ENCODE data around the gene TNNI2. TPM values are rescaled to one million over a fixed set of nuclear protein-coding genes. Genes with fewer than 3 reads are reported as not detected.
"Not testable (repeated sequence)": the region's sequence is repeated elsewhere in the genome, so short reads cannot be mapped to it uniquely, and the experiment has no call there.

TNNI2 gene
- total RNA-seq, 1 donor from 2014 or later: 1.1 TPM

GRCh38 chr11:1870721-1871466 lies 32.1 kb downstream of the TNNI2 start:
- DNase-seq (ENCODE audit: extremely low spot score, unreplicated experiment): no peak
- H3K9me3 Mint-ChIP-seq (ENCODE audit: unreplicated experiment): no peaks in the 10 kb centered on the region
- peak overlapping the region; percentile 76 for H3K27ac Mint-ChIP-seq (ENCODE audit: unreplicated experiment)
- no peaks in the 10 kb centered on the region for H3K27me3 Mint-ChIP-seq (ENCODE audit: unreplicated experiment)
- H3K36me3 Mint-ChIP-seq (ENCODE audit: unreplicated experiment): no peaks in the 10 kb centered on the region
- TF ChIP-seq CTCF (IDR thresholded peaks at IDR 0.05): no peak
- peaks cover 73% of the 10 kb centered on the region for H3K4me1 Mint-ChIP-seq (ENCODE audit: unreplicated experiment)
- H3K4me3 Mint-ChIP-seq (ENCODE audit: unreplicated experiment): peak overlapping the region; percentile 71

- no peak for DNase-seq (ENCODE audit: extremely low spot score, unreplicated experiment)
- peaks cover 74% of the 10 kb centered on the region for H3K4me1 Mint-ChIP-seq (ENCODE audit: unreplicated experiment)
These were observed 32.8 kb downstream of the TNNI2 start for GRCh38 chr11:1871531-1871930.

GRCh38 chr11:1872267-1872985 lies 33.6 kb downstream of the TNNI2 start:
- no peak for TF ChIP-seq CTCF (IDR thresholded peaks at IDR 0.05)
- H3K27me3 Mint-ChIP-seq (ENCODE audit: unreplicated experiment): no peaks in the 10 kb centered on the region
- H3K27ac Mint-ChIP-seq (ENCODE audit: unreplicated experiment): peak overlapping the region; percentile 94
- H3K4me1 Mint-ChIP-seq (ENCODE audit: unreplicated experiment): peaks cover 78% of the 10 kb centered on the region
- H3K9me3 Mint-ChIP-seq (ENCODE audit: unreplicated experiment): no peaks in the 10 kb centered on the region
- DNase-seq (ENCODE audit: extremely low spot score, unreplicated experiment): no peak
- H3K4me3 Mint-ChIP-seq (ENCODE audit: unreplicated experiment): peak overlapping the region; percentile 38
- H3K36me3 Mint-ChIP-seq (ENCODE audit: unreplicated experiment): no peaks in the 10 kb centered on the region

More at GRCh38 chr11:1871531-1871930, 32.8 kb downstream of the TNNI2 start:
- H3K27me3 Mint-ChIP-seq (ENCODE audit: unreplicated experiment): no peaks in the 10 kb centered on the region
- TF ChIP-seq CTCF (IDR thresholded peaks at IDR 0.05): no peak
- H3K9me3 Mint-ChIP-seq (ENCODE audit: unreplicated experiment): no peaks in the 10 kb centered on the region
- H3K36me3 Mint-ChIP-seq (ENCODE audit: unreplicated experiment): no peaks in the 10 kb centered on the region
- H3K4me3 Mint-ChIP-seq (ENCODE audit: unreplicated experiment): peak overlapping the region; percentile 71
- peak overlapping the region; percentile 94 for H3K27ac Mint-ChIP-seq (ENCODE audit: unreplicated experiment)

- Mint-ChIP-seq H3K27ac (ENCODE audit: unreplicated experiment) (peak overlapping the region; percentile 94), H3K4me3 (ENCODE audit: unreplicated experiment) (peak overlapping the region; percentile 45)
These were observed 34.4 kb downstream of the TNNI2 start for GRCh38 chr11:1873048-1873812.

GRCh38 chr11:1873813-1874150 lies 35.0 kb downstream of the TNNI2 start:
- Mint-ChIP-seq H3K4me1 (ENCODE audit: unreplicated experiment) (peaks cover 74% of the 10 kb centered on the region), H3K27ac (ENCODE audit: unreplicated experiment) (peak overlapping the region; percentile 94)
- not testable (repeated sequence) for H3K36me3 Mint-ChIP-seq (ENCODE audit: unreplicated experiment); H3K4me3 Mint-ChIP-seq (ENCODE audit: unreplicated experiment); H3K27me3 Mint-ChIP-seq (ENCODE audit: unreplicated experiment); H3K9me3 Mint-ChIP-seq (ENCODE audit: unreplicated experiment); DNase-seq (ENCODE audit: extremely low spot score, unreplicated experiment)

More at GRCh38 chr11:1873048-1873812, 34.4 kb downstream of the TNNI2 start:
- Mint-ChIP-seq H3K36me3 (ENCODE audit: unreplicated experiment) (no peaks in the 10 kb centered on the region), H3K4me1 (ENCODE audit: unreplicated experiment) (peaks cover 76% of the 10 kb centered on the region), H3K27me3 (ENCODE audit: unreplicated experiment) (no peaks in the 10 kb centered on the region), H3K9me3 (ENCODE audit: unreplicated experiment) (no peaks in the 10 kb centered on the region)
- TF ChIP-seq CTCF (IDR thresholded peaks at IDR 0.05): no peak
- no peak for DNase-seq (ENCODE audit: extremely low spot score, unreplicated experiment)

- Mint-ChIP-seq H3K4me1 (ENCODE audit: unreplicated experiment) (peaks cover 66% of the 10 kb centered on the region), H3K27ac (ENCODE audit: unreplicated experiment) (peak overlapping the region; percentile 27)
- not testable (repeated sequence) for DNase-seq (ENCODE audit: extremely low spot score, unreplicated experiment); H3K9me3 Mint-ChIP-seq (ENCODE audit: unreplicated experiment); H3K4me3 Mint-ChIP-seq (ENCODE audit: unreplicated experiment); H3K27me3 Mint-ChIP-seq (ENCODE audit: unreplicated experiment); H3K36me3 Mint-ChIP-seq (ENCODE audit: unreplicated experiment)
These were observed 35.8 kb downstream of the TNNI2 start for GRCh38 chr11:1874441-1875092.
